ENCODE results near the gene GNB2.
"Not testable (repeated sequence)": the region's sequence is repeated elsewhere in the genome, so short reads cannot be mapped to it uniquely, and the experiment has no call there.

GNB2 gene

GRCh38 chr7:100662194-100662776, 11.3 kb upstream of the GNB2 start:
- not testable (repeated sequence) for DNase-seq (ENCODE audit: low spot score); FAIRE-seq

GRCh38 chr7:100665168-100665726, 8.3 kb upstream of the GNB2 start:
- no peak for FAIRE-seq
- no peak for DNase-seq (ENCODE audit: low spot score)

- DNase-seq (ENCODE audit: low spot score) (no peak), FAIRE-seq (no peak)
These were observed 6.0 kb upstream of the GNB2 start for GRCh38 chr7:100667331-100668068.

GRCh38 chr7:100668069-100668449, 5.5 kb upstream of the GNB2 start:
- no peak for DNase-seq (ENCODE audit: low spot score)
- no peak for FAIRE-seq

- DNase-seq (ENCODE audit: low spot score); FAIRE-seq: not testable (repeated sequence)
These were observed 4.4 kb upstream of the GNB2 start for GRCh38 chr7:100669106-100669505.

GRCh38 chr7:100670074-100670473, 3.5 kb upstream of the GNB2 start:
- FAIRE-seq (no peak), DNase-seq (ENCODE audit: low spot score) (no peak)

GRCh38 chr7:100671353-100672327, 1.9 kb upstream of the GNB2 start:
- DNase-seq (ENCODE audit: low spot score) (no peak), FAIRE-seq (no peak)

- DNase-seq (ENCODE audit: low spot score) = no peak
- FAIRE-seq = no peak
These were observed 436 bp downstream of the GNB2 start for GRCh38 chr7:100673942-100674410.

GRCh38 chr7:100674411-100675104, 1.0 kb downstream of the GNB2 start:
- no peak for DNase-seq (ENCODE audit: low spot score)
- FAIRE-seq = no peak

- FAIRE-seq (no peak), DNase-seq (ENCODE audit: low spot score) (no peak)
These were observed 1.5 kb downstream of the GNB2 start for GRCh38 chr7:100675105-100675451.

- DNase-seq (ENCODE audit: low spot score) (peak; percentile 82), FAIRE-seq (peak; percentile 74)
These were observed 2.2 kb downstream of the GNB2 start for GRCh38 chr7:100675581-100676350.

GRCh38 chr7:100676501-100677306, 3.2 kb downstream of the GNB2 start:
- peak; percentile 84 for FAIRE-seq
- no peak for DNase-seq (ENCODE audit: low spot score)

- no peak for FAIRE-seq
These were observed 4.0 kb downstream of the GNB2 start for GRCh38 chr7:100677308-100678267.

GRCh38 chr7:100678291-100678984, 4.9 kb downstream of the GNB2 start:
- FAIRE-seq = peak; percentile 61
- no peak for DNase-seq (ENCODE audit: low spot score)

More at GRCh38 chr7:100677308-100678267, 4.0 kb downstream of the GNB2 start:
- DNase-seq (ENCODE audit: low spot score) = no peak

- no peak for FAIRE-seq
- no peak for DNase-seq (ENCODE audit: low spot score)
These were observed 5.8 kb downstream of the GNB2 start for GRCh38 chr7:100679129-100679926.

- no peak for DNase-seq (ENCODE audit: low spot score)
- FAIRE-seq = peak; percentile 42
These were observed 6.5 kb downstream of the GNB2 start for GRCh38 chr7:100679927-100680575.
